GM18520 (cell line): ENCODE data around the gene GYG2.
"Not testable (repeated sequence)": the region's sequence is repeated elsewhere in the genome, so short reads cannot be mapped to it uniquely, and the experiment has no call there.

Source experiments
- ATAC-seq: cut with Tn5 transposase; IDR thresholded peaks from one replicate; pipeline ENCODE4 v1.9.1; 2021; ENCODE audit not compliant: unreplicated experiment

GYG2 gene

DNA sequence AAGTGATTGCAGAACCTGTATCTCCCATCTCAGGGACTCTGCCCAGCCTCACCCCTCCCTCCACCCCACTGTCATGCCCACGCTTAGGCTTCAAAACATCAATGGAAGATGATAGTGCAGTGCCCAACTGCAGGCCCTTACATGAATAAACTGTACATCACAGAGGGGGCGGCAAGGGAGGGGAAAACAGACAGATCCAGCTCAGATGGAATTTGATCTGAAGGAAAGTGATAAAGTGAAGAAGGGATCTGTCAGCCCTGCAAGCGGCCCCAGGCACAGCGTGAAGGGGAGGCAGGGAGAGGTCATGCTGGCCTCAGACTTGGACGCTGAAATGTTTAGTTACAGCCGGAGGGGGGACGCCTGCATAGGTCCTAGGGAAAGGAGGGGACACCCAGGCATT lies 38.5 kb downstream of the GYG2 start:
- ATAC-seq: no peak

DNA sequence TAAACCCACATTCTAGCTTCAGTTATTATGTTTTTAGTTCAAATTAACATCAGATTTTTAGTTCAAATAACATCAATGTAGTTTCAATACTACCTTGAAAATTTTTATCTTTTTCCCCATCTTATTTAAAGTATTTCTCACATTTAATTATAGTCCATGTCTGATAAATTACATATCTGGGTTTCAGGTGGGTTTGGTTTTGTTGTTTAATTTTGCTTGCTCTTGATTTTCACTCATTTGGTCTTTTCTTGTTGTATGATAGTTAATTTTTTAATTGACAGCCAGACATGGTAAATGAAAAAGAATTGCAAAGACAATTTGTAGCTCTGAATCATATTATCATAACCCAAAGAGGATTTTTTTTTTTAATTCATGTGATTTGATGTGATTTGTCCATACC lies 41.9 kb downstream of the GYG2 start:
- no peak for ATAC-seq

DNA sequence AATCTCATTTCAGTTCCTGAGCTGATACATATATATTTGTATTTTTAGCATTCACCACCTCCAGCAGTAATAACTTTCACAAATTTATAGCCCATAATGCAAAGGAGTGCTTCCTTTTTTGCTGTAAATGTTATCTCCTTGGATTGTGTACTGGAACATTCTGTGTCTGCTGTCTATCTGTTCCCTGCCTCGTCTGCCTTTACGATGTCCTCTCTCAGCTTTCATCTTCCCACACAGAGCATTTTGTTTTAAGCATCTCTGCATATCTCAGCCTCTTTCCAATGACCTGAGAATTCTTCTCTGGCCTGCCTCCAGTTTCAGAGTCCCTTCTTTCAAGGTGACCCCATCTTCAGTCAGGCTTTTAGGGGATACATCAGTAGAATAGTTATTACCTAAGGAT lies 43.1 kb downstream of the GYG2 start:
- no peak for ATAC-seq

DNA sequence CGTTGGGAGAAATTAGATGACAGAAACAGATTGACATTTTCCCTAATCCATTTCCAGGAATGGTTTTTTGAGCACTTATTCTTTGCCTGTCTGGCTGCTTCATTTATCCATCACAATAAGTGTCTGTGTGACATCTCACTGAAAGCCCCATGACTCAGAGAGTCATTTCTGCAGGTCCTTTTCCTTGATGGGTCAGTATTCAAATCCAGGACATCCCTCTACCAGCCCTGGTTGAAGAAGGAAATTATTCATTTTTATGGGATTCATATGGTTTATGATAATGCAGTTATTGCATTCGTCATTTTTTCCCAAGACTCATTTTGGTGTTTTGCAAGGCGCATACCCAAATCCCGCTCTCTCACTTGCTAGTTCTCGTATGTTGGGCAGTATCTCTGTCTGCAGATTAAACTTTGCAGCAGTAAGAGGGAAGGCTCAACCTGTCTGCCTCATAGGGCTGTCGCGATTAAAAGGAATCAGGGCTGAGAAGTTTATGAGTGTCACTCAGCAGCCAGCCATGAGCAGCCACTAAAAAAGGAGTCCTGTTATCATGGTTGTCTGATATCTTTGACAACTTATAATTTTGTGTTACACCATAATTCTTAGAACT lies 44.0 kb downstream of the GYG2 start:
- no peak for ATAC-seq

DNA sequence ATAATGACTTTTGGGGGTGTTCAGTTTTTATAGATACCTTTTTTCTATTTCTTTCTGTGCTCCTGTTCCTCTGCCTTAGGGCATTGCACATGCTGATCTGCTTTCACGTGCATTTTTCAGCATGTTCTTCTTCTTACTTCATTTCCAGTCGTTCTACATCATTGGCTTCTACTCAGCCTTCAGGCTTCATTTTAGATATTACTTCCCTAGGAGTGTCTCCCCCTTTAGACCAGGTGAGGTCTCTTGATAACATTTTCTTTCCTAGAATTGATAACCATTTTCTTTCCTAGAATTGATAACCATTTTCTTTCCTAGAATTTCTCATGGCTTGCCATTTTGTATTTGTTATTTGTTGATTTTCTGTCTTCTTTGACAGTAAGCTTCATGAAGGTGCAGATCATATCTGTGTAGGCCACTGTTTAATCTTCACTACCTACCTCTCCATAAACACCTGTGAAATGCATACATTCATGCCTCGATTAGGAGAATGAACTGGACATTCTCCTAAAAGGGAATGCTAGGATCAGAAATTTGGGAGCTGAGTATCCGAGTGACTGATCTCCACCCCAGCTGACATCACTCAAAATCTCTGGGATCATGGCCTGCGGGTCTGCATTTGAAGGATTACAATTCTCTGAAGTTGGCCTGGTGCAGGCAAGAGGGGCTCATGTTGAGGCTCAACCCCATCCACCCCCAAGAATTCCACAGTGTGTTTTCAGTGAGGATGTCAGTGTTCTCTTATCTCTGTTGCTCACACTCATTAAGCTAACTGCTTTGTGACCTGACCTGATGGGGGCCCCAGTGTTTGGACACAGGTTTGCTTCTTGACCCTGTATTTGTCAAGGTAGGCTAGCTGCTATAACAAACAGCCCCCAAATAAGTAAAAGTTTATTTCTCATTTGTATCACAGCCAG lies 45.7 kb downstream of the GYG2 start:
- ATAC-seq: no peak

DNA sequence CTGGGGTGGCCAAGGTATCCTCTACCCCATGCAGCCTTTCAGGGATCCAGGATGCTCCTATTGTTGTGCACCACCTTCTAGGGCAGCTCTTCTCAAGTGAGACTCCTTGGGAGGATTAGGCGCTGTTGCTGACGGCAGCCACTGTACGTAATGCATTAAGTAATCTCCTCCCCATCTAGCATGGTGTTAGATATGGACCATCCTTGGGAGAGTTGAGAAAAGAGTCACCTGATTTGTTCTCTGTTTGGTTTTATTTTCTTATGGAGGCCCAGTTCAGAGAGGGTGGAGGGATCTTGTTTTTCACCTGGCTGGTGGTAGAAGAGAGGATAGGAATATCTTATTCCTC lies 46.4 kb downstream of the GYG2 start:
- no peak for ATAC-seq

DNA sequence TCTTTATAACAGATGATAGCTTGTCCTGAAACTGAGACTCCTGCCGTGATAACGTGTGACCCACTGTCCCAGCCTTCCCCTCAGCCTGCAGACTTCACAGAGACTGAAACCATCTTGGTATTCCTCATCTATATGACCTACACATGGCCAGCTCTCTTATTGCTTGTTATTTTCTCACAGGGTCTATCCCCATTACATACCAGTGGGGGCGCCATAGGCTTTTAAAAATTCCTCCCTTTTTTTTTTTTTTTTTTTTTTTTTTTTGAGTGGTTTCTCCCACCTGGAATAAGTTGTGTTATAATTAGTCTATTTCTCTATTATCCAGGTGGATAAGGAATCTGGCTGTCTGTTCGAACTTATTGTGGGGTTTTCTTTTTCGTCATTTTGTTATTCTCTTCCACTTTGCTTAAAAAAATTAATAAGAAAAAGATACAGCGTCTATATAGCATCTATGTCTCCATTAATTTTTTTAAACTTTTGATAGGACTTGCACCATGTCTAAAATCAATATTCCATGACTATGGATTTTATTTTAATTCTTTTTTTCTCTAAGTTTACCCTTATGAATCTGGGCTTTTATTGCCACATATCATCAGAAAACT lies 47.2 kb downstream of the GYG2 start:
- no peak for ATAC-seq

DNA sequence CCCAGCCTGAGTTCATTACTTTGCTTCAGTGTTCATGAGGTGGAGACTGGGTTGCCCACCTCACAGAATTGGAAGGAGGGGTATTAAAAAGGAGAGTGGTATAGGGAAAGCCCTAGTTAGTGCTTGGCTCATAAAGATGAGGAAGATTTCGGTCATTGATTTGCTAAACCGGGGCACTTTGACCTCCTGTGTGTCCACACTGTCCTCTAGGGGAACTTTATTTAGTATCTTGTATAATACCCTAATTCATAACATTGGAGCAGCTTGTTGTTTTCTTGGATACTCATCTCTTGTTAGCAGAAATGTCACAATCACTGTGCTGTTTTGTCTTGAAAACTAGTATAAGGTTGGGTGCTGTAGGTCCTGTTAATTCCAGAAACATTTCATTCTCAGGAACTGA lies 49.8 kb downstream of the GYG2 start:
- ATAC-seq: no peak

DNA sequence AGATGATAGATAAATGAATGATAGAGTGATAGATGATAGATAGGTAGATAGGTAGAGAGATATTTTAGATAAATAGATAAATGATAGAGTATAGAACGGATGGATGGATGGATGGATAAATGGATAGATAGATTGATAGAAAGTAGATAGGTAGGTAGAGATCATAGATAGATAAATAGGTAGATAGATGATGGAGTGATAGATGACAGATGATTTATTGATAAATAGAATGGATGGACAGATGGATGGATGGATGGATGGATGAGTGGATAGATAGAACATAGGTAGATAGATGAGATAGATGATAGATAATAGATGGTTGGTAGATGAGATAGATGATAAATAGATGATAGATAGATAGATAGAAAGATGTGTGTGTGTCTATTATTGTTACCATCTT lies 50.9 kb downstream of the GYG2 start:
- ATAC-seq: no peak

DNA sequence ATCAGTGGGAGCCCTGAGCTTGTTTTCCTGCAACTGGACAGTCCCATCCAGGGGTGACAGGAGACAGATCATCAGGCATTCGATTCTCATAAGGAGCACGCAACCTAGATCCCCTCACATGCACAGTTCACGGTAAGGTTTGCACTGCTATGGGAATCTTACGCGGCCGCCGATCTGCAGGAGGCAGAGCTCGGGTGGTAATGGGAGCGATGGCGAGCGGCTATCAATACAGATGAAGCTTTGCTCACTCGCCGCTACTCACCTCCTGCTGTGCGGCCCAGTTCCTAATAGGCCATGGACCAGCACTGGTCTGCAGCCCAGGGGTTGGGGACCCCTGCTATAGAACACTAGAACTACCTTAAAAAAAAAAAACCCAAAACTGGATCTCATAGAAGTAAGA lies 55.0 kb downstream of the GYG2 start:
- ATAC-seq: no peak

DNA sequence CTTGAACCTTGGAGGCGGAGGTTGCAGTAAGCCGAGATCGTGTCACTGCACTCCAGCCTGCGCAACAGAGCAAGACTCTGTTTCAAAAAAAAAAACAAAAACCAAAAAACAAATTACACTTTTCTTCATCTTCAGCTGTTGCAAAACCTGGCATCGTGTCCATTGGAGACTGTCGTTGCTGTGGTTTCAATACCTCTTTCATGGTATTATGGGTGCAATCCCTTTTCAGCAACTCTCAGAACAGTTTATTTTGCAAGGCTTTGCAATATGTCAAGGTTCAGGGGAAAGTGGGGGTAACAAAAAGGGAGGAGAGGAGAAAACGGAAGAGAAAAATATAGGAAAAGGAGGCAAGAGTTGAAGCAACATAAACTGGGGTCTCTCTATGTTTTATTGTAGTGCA lies 59.6 kb downstream of the GYG2 start:
- no peak for ATAC-seq

DNA sequence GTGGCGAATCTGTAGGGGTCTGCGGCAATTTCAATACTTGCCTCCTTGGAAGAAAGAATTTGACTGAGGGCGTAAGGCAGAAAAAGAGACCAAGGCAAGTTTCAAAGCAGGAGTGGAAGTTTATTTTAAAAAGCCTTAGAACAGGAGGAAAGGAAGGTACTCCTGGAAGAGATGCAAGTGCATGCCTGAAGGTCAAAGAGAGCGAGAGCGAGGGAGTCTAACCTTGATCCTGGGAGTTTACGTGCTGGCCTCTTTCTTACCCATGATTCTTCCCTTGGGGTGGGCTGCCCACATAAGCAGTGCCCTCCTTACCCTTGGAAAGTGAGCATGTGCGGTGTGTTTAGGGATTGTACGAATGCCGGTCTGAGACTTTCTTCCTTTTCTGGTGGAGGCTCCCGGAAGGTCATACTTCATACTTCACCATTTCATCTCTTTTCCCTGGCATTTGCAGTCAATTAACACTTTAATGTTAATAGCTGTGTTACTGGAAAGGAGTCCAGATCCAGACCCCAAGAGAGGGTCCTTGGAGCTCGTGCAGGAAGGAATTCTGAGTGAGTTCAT lies 60.4 kb downstream of the GYG2 start:
- ATAC-seq: no peak

DNA sequence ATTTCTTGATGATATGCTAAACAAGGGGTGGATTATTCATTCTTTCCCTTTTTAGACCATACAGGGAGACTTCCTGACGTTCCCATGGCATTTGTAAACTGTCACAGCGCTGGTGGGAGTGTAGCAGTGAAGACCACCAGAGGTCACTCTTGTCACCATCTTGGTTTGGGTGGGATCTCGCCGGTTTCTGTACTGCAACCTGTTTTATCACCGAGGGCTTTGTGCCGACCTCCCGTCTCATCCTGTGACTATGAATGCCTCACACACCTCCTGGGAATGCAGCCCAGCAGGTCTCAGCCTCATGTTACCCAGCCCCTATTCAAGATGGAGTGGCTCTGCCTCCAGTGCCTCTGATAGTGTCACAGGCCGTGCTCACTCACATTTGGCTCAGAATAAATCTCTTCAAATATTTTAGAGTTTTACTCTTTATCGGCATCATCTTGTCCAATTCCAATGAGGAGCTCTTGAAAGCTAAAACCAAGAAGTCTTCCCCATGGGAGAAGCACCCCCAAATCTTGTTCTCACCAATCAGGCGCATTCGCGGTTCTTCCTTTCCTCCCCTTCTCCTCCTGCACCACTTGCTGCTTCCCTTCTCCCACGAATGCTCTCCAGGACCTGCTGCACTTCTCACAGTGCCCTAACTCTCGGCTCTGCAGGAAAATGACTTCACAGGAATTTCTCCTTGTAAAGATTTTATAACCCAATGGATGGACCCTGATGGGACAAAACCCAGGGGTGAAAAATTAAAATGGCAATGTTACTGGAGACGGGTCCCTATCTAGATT lies 61.2 kb downstream of the GYG2 start:
- ATAC-seq: not testable (repeated sequence)

DNA sequence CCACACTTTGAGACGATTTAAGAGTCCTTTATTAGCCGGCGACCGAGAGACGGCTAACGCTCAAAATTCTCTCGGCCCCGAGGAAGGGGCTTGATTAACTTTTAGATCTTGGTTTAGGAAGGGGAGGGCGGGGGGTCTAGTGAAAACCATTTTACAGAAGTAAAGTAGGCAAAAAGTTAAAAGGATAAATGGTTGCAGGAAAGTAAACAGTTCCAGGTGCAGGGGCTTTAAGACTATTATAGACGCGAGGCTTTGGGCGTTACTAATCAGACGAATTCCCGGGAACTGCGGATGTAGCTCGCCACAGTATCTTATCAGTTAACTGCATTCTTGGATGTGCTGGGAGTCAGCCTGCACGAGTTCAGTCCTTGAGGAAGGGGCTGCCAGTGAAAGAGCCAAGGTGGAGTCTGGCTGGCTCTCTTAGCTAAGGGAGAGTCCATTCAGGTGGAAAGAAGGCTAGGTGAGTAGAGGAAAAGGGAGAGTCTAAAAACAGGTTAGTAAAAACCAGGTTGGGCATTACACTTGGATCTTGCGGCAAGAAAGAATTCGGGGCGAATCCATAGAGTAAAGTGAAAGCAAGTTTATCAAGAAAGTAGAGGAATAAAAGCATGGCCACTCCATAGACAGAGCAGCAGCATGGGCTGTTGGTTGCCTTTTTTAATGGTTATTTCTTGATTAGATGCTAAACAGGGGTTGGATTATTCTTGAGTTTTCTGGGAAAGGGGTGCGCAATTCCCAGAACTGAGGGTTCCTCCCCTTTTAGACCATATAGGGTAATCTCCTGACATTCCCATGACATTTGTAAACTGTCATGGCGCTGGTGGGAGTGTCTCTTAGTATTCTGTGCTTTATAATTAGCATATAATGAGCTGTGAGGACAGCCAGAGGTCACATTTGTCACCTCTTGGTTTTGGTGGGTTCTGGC lies 62.1 kb downstream of the GYG2 start:
- ATAC-seq: not testable (repeated sequence)

DNA sequence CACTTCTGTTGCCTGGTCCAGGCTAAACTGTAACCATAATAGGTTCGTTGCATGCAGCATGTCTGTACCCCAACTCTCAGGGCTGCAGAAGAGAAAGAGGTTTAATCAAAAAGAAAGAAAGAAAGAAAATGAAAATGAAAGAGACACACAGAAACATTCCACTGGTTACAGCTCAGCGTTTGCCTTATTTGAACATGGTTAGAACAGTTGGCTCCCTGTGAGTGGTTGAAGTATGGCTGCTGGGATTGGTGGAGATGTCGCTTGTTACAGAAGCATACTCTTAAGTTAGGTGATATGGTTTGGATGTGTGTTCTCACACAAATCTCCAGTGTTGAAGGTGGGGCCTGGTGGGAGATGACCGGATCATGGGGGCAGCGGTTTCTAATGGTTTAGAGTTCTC lies 64.1 kb downstream of the GYG2 start:
- no peak for ATAC-seq

DNA sequence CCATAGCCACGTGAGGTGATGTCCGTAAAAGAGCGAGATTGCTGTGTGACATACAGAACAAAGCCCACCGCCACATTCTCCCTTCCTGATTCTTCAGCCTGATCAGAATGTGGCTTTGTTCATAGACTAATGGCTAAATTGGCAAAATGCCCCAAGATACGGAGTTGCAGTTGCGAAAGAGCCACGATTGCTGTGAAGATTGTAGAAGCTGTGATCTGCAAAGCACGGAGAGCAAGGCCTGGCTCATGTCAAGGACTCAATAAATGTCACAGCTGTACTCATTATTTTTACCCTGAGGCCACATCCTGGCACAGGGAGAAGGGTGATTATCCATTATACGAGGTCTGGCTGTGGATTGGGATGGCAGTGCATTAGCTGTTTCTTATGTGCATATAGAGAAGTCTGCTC lies 66.2 kb downstream of the GYG2 start:
- ATAC-seq: no peak

DNA sequence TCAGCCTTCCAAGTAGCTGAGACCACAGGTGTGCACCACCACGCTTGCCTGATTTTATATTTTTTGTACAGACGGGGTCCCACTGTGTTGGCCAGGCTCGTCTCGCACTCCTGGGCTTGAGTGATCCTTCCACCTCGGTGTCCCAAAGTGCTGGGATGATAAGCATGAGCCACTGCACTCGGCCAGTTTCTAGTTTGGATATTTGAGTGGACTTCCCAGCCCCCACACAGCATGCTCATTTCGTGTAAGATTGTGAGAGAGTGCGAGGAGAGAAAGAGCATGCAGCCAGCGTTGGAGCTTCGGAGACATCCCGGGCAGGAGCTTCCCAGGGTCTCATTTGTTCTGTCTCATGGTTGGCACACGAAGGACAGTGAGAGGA lies 68.6 kb downstream of the GYG2 start:
- ATAC-seq: no peak

DNA sequence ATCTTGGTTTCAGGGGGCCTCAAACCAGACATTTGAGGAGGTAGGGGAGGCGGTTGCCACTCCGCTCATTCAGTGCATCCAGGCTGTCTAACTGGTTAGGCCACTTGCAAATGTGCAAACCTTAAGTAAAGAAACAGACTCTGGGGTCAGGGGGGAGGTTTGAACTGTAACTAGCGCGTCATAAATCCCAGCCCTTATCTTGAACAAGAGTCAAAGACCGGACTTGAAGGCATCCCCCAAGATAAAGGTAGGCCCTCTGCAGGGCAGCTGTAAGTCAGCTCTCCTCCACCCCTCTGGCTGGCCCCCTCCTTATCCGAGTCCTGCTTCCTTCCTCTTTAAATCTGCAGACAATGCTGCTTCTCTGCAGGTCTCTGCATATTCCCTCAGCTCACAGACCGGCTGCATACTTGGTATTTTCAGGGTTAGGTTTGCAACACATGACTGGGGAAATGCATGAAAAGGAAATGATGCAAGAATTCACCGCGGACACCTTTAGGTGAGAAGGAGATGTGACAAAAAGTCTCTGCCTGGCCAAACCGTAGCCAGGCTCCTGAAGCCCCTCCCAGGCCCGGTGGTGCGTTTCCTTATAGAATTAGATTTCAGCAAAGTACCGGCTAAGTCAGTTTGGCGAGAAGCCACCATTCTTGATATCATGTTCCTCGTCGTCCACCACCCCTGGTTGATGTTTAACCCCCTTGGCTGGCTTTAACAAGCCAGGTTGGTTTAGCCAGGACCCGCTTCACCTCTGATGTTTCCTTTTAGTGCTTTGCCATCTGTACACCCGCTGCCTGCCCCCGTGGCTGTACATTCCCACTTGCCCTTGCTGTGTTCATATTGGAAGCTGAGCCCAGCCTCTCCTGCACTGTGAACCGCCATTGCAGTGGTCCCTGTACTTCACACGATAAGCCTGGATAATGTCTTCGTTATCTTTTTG lies 69.2 kb downstream of the GYG2 start:
- ATAC-seq: not testable (repeated sequence)

DNA sequence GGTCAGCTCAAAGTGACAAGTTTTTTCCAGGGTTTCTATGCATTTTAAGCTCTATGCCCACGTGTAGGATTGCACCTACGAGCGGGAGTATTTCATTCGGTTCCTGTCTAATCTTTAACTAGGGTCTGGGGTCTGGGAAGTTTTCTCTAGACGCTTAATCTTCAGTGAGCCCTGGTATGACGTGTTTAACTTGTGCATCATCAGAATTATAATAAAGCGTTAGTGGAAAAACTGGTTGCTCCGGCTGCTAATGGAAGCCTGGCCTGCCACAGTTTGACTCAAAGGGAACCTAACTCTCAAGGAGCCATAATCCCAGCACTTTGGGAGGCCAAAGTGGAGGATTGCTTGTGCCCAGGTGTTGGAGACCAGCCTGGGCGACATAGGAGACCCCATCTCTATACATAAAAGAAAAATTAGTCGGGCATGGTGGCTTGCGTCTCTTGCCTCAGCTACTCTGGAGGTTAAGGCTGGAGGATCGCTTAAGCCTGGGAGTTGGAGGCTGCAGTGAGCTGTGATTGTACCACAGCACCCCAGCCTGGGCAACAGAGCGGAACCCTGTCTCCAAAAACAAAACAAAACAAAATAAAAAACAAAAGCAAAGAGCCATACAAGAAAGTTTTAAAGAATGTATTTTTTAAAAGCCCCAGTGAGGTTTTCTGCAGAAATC lies 70.2 kb downstream of the GYG2 start:
- ATAC-seq: no peak
